Measurements from ENCODE around the gene CACNA1C. TPM values are rescaled to one million over a fixed set of nuclear protein-coding genes. Genes with fewer than 3 reads are reported as not detected.

CACNA1C gene
- total RNA-seq, 1 experiment from 2014 or later, result 1.1 TPM

DNA sequence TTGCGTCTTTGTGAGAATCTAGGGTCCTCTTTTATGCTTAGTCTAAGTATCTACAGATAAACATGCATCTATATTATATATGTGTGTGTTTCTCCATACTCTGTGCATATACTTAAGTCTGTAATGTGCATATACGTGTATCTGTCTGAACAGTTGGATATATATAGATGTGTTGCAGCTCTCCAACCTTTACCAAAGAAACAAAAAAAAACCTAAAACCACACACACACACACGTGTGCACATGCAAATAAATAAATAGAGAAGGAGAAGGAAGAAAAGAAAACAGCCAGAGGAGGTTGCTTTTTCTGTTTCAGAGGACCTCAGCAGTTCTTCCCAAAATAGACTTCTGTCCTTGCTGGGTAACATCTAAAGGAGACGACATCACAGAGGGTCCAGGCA, 244.9 kb downstream of the CACNA1C start:
- H3K9me3 Mint-ChIP-seq, result no peaks in the 10 kb centered on the region
- Histone ChIP-seq H3K18ac (ENCODE audit: insufficient read length, low read depth, low read length) (no peak overlapping the region), H4K8ac (replicated peaks; ENCODE audit: insufficient read length, low read depth, low read length) (no peak overlapping the region), H3K9me3 (ENCODE audit: control insufficient read depth, low read depth, low read length) (no peaks in the 10 kb centered on the region), H3K14ac (ENCODE audit: insufficient read depth, low read length) (no peak overlapping the region), H3K4me1 (ENCODE audit: insufficient read depth, low read length) (peaks cover 8% of the 10 kb centered on the region; the same call in 1 of the 2 replicates), H2BK15ac (ENCODE audit: low read depth, low read length) (no peak overlapping the region), H3K79me1 (ENCODE audit: insufficient read depth, low read depth, low read length, poor library complexity, severe bottlenecking) (no peaks in the 10 kb centered on the region), H2BK5ac (ENCODE audit: insufficient read length, low read length) (no peak overlapping the region), H4K5ac (ENCODE audit: insufficient read length, low read depth, low read length) (no peak overlapping the region), H4K20me1 (ENCODE audit: control insufficient read depth, insufficient read depth, insufficient read length) (no peaks in the 10 kb centered on the region), H3K27ac (ENCODE audit: insufficient read length, low read depth, low read length) (no peak overlapping the region), H3K27me3 (ENCODE audit: insufficient read depth, low read length) (no peaks in the 10 kb centered on the region), H3K4ac (ENCODE audit: low read depth, low read length) (no peak overlapping the region), H2BK12ac (ENCODE audit: insufficient read length, low read depth, low read length) (no peak overlapping the region), H3T11ph (ENCODE audit: low read length) (no peak overlapping the region), H3K9ac (ENCODE audit: extremely low read depth, insufficient read length, low read length) (no peak overlapping the region), H3K23ac (ENCODE audit: insufficient read length, low read depth, low read length) (no peak overlapping the region), H2AK5ac (ENCODE audit: insufficient read length, low read length) (no peak overlapping the region), H2AFZ (ENCODE audit: low read length) (no peak overlapping the region), H3K79me2 (ENCODE audit: insufficient read depth, low read length) (no peaks in the 10 kb centered on the region), H3K56ac (ENCODE audit: insufficient read length, low read depth, low read length) (no peak overlapping the region), H3K4me2 (ENCODE audit: insufficient read depth, insufficient read length, low read length) (no peak overlapping the region), H2BK20ac (ENCODE audit: low read depth, low read length, poor library complexity, severe bottlenecking) (no peak overlapping the region), H3K23me2 (ENCODE audit: insufficient read length, low read depth, low read length, poor library complexity, severe bottlenecking) (no peaks in the 10 kb centered on the region), H2BK120ac (ENCODE audit: low read depth, low read length, poor library complexity, severe bottlenecking) (no peak overlapping the region), H4K91ac (ENCODE audit: insufficient read length, low read depth, low read length) (no peak overlapping the region)
- TF ChIP-seq, protein P1, sequence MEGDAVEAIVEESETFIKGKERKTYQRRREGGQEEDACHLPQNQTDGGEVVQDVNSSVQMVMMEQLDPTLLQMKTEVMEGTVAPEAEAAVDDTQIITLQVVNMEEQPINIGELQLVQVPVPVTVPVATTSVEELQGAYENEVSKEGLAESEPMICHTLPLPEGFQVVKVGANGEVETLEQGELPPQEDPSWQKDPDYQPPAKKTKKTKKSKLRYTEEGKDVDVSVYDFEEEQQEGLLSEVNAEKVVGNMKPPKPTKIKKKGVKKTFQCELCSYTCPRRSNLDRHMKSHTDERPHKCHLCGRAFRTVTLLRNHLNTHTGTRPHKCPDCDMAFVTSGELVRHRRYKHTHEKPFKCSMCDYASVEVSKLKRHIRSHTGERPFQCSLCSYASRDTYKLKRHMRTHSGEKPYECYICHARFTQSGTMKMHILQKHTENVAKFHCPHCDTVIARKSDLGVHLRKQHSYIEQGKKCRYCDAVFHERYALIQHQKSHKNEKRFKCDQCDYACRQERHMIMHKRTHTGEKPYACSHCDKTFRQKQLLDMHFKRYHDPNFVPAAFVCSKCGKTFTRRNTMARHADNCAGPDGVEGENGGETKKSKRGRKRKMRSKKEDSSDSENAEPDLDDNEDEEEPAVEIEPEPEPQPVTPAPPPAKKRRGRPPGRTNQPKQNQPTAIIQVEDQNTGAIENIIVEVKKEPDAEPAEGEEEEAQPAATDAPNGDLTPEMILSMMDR (conservative IDR thresholded peaks at IDR 0.05), result no peak
- peaks cover 39 to 47% of the 10 kb centered on the region in 2 experiments for H3K4me1 Mint-ChIP-seq
- no peaks in the 10 kb centered on the region for H3K36me3 Mint-ChIP-seq (ENCODE audit: insufficient read depth in 1 of 3, low read depth in 3 of 3)
- no peak overlapping the region for H3K4me3 Mint-ChIP-seq
- no CpG with 5 or more reads among the region's 4 CpGs for WGBS (ENCODE audit: extremely low coverage, insufficient read length, low lambda C conversion rate)
- peaks cover 2% of the 10 kb centered on the region; the same call in 1 of the 2 replicates for H3K27me3 Mint-ChIP-seq (ENCODE audit: low read depth)
- H3K27ac Mint-ChIP-seq, result no peak overlapping the region
- DNase-seq, result no peak

Data from H9 (cell line).